Measurements from ENCODE around the gene ACTR3.

- TF ChIP-seq, protein P1, sequence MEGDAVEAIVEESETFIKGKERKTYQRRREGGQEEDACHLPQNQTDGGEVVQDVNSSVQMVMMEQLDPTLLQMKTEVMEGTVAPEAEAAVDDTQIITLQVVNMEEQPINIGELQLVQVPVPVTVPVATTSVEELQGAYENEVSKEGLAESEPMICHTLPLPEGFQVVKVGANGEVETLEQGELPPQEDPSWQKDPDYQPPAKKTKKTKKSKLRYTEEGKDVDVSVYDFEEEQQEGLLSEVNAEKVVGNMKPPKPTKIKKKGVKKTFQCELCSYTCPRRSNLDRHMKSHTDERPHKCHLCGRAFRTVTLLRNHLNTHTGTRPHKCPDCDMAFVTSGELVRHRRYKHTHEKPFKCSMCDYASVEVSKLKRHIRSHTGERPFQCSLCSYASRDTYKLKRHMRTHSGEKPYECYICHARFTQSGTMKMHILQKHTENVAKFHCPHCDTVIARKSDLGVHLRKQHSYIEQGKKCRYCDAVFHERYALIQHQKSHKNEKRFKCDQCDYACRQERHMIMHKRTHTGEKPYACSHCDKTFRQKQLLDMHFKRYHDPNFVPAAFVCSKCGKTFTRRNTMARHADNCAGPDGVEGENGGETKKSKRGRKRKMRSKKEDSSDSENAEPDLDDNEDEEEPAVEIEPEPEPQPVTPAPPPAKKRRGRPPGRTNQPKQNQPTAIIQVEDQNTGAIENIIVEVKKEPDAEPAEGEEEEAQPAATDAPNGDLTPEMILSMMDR (IDR thresholded peaks at IDR 0.05): no peak
- TF ChIP-seq POLR2A (IDR thresholded peaks at IDR 0.05): no peak
Measured at GRCh38 chr2:113895301-113895700, 5.4 kb downstream of the ACTR3 start.

Measured in testis (tissue), 2 donors.